ENCODE results near the gene AZIN2.
"Not testable (repeated sequence)": the region's sequence is repeated elsewhere in the genome, so short reads cannot be mapped to it uniquely, and the experiment has no call there.

The AZIN2 gene

GRCh38 chr1:33080885-33081553, at the start of gene AZIN2:
Gene AZIN2 (plus strand): TSS chr1:33081153. CDS start chr1:33082250, 1,097 bp downstream.
- intact Hi-C loops (cut with DNase I): loop anchor here (10.0 kb wide), 2 partner anchors 46 to 116 kb away; partner anchors contain the start of genes AK2 and RNF19B
- DNase-seq: peak; percentile 98 to 100 (median 100)

GRCh38 chr1:33031506-33031905, 49.4 kb upstream of the AZIN2 start:
- intact Hi-C loops (cut with DNase I): loop anchor here (10.0 kb wide), 1 partner anchor 53 kb away; the partner anchor contains the start of gene AZIN2
- no peak for DNase-seq

- DNase-seq: no peak
- intact Hi-C loops (cut with DNase I): loop anchor here (10.0 kb wide), 1 partner anchor 53 kb away; the partner anchor contains the start of gene AZIN2
These were observed 48.7 kb upstream of the AZIN2 start for GRCh38 chr1:33032126-33032869.

GRCh38 chr1:33036051-33036525, 44.9 kb upstream of the AZIN2 start:
- intact Hi-C loops (cut with DNase I): loop anchor here (5.0 to 10.0 kb wide), 2 partner anchors 49 to 64 kb away; partner anchors contain the start of gene AZIN2
- DNase-seq: no peak

GRCh38 chr1:33036526-33037503, 44.1 kb upstream of the AZIN2 start, which contains the start of gene AK2:
Gene AK2 (minus strand): TSS chr1:33036883. CDS start chr1:33036828, 55 bp downstream.
- peak; percentile 91 to 99 (median 97) for DNase-seq
- intact Hi-C loops (cut with DNase I): loop anchor here (5.0 to 10.0 kb wide), 2 partner anchors 48 to 65 kb away; partner anchors contain the start of gene AZIN2

GRCh38 chr1:33039840-33040239, 41.1 kb upstream of the AZIN2 start:
- DNase-seq: peak in 7 of 42 donors; percentile 20 to 43 (median 28)
- intact Hi-C loops (cut with DNase I): loop anchor here (5.0 to 10.0 kb wide), 2 partner anchors 45 to 68 kb away; partner anchors contain the start of gene AZIN2

- DNase-seq: no peak
- intact Hi-C loops (cut with DNase I): no loop called here
These were observed 39.9 kb upstream of the AZIN2 start for GRCh38 chr1:33041026-33041425.

GRCh38 chr1:33042831-33043230, 38.1 kb upstream of the AZIN2 start:
- intact Hi-C loops (cut with DNase I): no loop called here
- no peak for DNase-seq

GRCh38 chr1:33043267-33044092, 37.5 kb upstream of the AZIN2 start:
- intact Hi-C loops (cut with DNase I): no loop called here

GRCh38 chr1:33045246-33045645, 35.7 kb upstream of the AZIN2 start:
- intact Hi-C loops (cut with DNase I): no loop called here
- DNase-seq: peak in 18 of 42 donors; percentile 19 to 60 (median 34)

More at GRCh38 chr1:33043267-33044092, 37.5 kb upstream of the AZIN2 start:
- DNase-seq: no peak

- intact Hi-C loops (cut with DNase I): no loop called here
These were observed 35.1 kb upstream of the AZIN2 start for GRCh38 chr1:33045814-33046213.

GRCh38 chr1:33046234-33046633, 34.7 kb upstream of the AZIN2 start:
- DNase-seq; intact Hi-C loops (cut with DNase I): not testable (repeated sequence)

More at GRCh38 chr1:33045814-33046213, 35.1 kb upstream of the AZIN2 start:
- no peak for DNase-seq

GRCh38 chr1:33047290-33047689, 33.7 kb upstream of the AZIN2 start:
- intact Hi-C loops (cut with DNase I): no loop called here
- DNase-seq: no peak

- intact Hi-C loops (cut with DNase I): no loop called here
- DNase-seq: no peak
These were observed 33.1 kb upstream of the AZIN2 start for GRCh38 chr1:33047839-33048305.

GRCh38 chr1:33048426-33048825, 32.5 kb upstream of the AZIN2 start:
- no peak for DNase-seq

GRCh38 chr1:33049371-33049770, 31.6 kb upstream of the AZIN2 start:
- DNase-seq: no peak
- intact Hi-C loops (cut with DNase I): no loop called here

More at GRCh38 chr1:33048426-33048825, 32.5 kb upstream of the AZIN2 start:
- intact Hi-C loops (cut with DNase I): no loop called here
